K562 (cell line): ENCODE data around the gene C2CD2. TPM values are rescaled to one million over a fixed set of nuclear protein-coding genes. Genes with fewer than 3 reads are reported as not detected.

Experiments used
- ARHGAP35 ChIP-seq: fragments of 450-650 bp; IDR thresholded peaks from 2 replicates; pipeline ENCODE4 v1.6.1; 2018; ENCODE audit not compliant: partially characterized antibody
- CHD2 ChIP-seq: IDR thresholded peaks from 2 replicates; pipeline ENCODE4 v1.6.1; 2011; ENCODE audit warnings: low read depth, low read length
- COPS2 ChIP-seq: fragments of 450-650 bp; conservative IDR thresholded peaks from 2 replicates; pipeline ENCODE4 v1.6.1; 2016; ENCODE audit warnings: mild to moderate bottlenecking, moderate library complexity
- CREM ChIP-seq: IDR thresholded peaks from 2 replicates; pipeline ENCODE4 v1.6.1; 2014; ENCODE audit warnings: antibody characterized with exemption, low read depth
- DACH1 ChIP-seq: fragments of 450-650 bp; IDR thresholded peaks from 2 replicates; pipeline ENCODE4 v1.6.1; 2018; ENCODE audit not compliant: partially characterized antibody
- DIDO1 ChIP-seq: fragments of 450-650 bp; IDR thresholded peaks from 2 replicates; pipeline ENCODE4 v1.6.1; 2016; ENCODE audit warnings: low read depth, missing biosample characterization, missing genetic modification characterization
- FOXP4 ChIP-seq: sonication (generic); formaldehyde crosslinking; IDR thresholded peaks from 2 replicates; pipeline ENCODE4 v1.8.0; 2022; ENCODE audit warnings: mild to moderate bottlenecking, missing genetic modification reagents, borderline replicate concordance
- HCFC1 ChIP-seq: IDR thresholded peaks from 2 replicates; pipeline ENCODE4 v1.6.1; 2012; ENCODE audit warnings: low read depth, low read length, improper control_type of control experiment
- HMGXB4 ChIP-seq: sonication (generic); formaldehyde crosslinking; IDR thresholded peaks from 2 replicates; pipeline ENCODE4 v1.8.1; 2023; ENCODE audit warnings: mild to moderate bottlenecking, missing genetic modification reagents
- KAT7 ChIP-seq: sonication (generic); formaldehyde crosslinking; IDR thresholded peaks from 2 replicates; pipeline ENCODE4 v1.8.0; 2022; ENCODE audit warnings: missing genetic modification reagents, mild to moderate bottlenecking, borderline replicate concordance
- LCOR ChIP-seq: sonication (generic); formaldehyde crosslinking; IDR thresholded peaks from 2 replicates; pipeline ENCODE4 v1.8.0; 2022; ENCODE audit warnings: mild to moderate bottlenecking, missing genetic modification reagents
- MED1 ChIP-seq: sonication (generic); formaldehyde crosslinking; IDR thresholded peaks from 2 replicates; pipeline ENCODE4 v1.8.1; 2023; ENCODE audit warnings: missing genetic modification reagents, borderline replicate concordance
- MEF2D ChIP-seq: conservative IDR thresholded peaks from 2 replicates; pipeline ENCODE4 v1.6.1; 2016; ENCODE audit warnings: low read depth, missing genetic modification characterization, missing compliant biosample characterization
- NCOR1 ChIP-seq: fragments of 450-650 bp; IDR thresholded peaks from 2 replicates; pipeline ENCODE4 v1.6.1; 2016; ENCODE audit warnings: mild to moderate bottlenecking, moderate library complexity
- NFIX ChIP-seq: fragments of 250-450 bp; sonication (Bioruptor Pico); IDR thresholded peaks from 2 replicates; pipeline ENCODE4 v1.4.0; 2020; ENCODE audit warnings: low read depth, mild to moderate bottlenecking, moderate library complexity
- POLR2B ChIP-seq: fragments of 450-650 bp; IDR thresholded peaks from 2 replicates; pipeline ENCODE4 v1.6.1; 2018; ENCODE audit warnings: low read depth; ENCODE audit not compliant: partially characterized antibody
- SLC30A9 ChIP-seq: fragments of 250-450 bp; sonication (Bioruptor Pico); IDR thresholded peaks from 2 replicates; pipeline ENCODE4 v1.8.0; 2022; ENCODE audit warnings: mild to moderate bottlenecking, moderate library complexity
- STAG1 ChIP-seq: sonication (generic); formaldehyde crosslinking; IDR thresholded peaks from 2 replicates; pipeline ENCODE4 v1.5.0; 2020; ENCODE audit warnings: missing genetic modification reagents, borderline replicate concordance
- ZFP1 ChIP-seq: fragments of 450-650 bp; formaldehyde crosslinking; IDR thresholded peaks from 2 replicates; pipeline ENCODE4 v1.4.0; 2020; ENCODE audit warnings: mild to moderate bottlenecking, mixed read lengths
- ZNF57 ChIP-seq: fragments of 450-650 bp; formaldehyde crosslinking; IDR thresholded peaks from 2 replicates; pipeline ENCODE4 v1.4.0; 2020; ENCODE audit warnings: mild to moderate bottlenecking, moderate library complexity
- ZNF699 ChIP-seq: fragments of 250-450 bp; sonication (Bioruptor Pico); IDR thresholded peaks from 2 replicates; pipeline ENCODE4 v1.8.0; 2021; ENCODE audit warnings: mild to moderate bottlenecking, moderate library complexity; ENCODE audit not compliant: insufficient replicate concordance
- polyA plus RNA-seq, 8 experiments: library from polyadenylated mRNA; depleted of rRNA in 4 of 8; stranded (reverse) in 5 of 8; unstranded in 3 of 8; fragments of >200 nt; fragmentation: Nextera tagmentation in 2 of 8; fragmentation: Illumina TruSeq in 1 of 8; extraction: Ambion mirVana in 2 of 8; extraction: Trizol in 1 of 8; gene quantifications; 2 replicates each; pipeline versions ENCODE4 v1.2.1 to v1.2.3, GENCODE V29; 2011 to 2014; ENCODE audit warnings: inconsistent platforms in 1 of 8, missing spikeins in 1 of 8
- total RNA-seq, 7 experiments: library from RNA; depleted of rRNA in 6 of 7; stranded (reverse); fragments of >200 nt in 6 of 7; fragmentation: Illumina TruSeq in 2 of 7; extraction: Trizol in 2 of 7; gene quantifications; 2 replicates each; pipeline versions ENCODE4 v1.2.1 to v1.2.3, GENCODE V29; 2011 to 2021; ENCODE audit warnings: low replicate concordance in 1 of 7
- TF ChIP-seq, protein P1 (sequence below): fragments of 250-450 bp; sonication (Bioruptor Pico); IDR thresholded peaks from 2 replicates; pipeline ENCODE4 v1.4.0; 2020; ENCODE audit warnings: mild to moderate bottlenecking, moderate library complexity
- TF ChIP-seq, protein P2 (sequence below): IDR thresholded peaks from 2 replicates; pipeline ENCODE4 v1.6.1; 2014; ENCODE audit warnings: antibody characterized with exemption

The C2CD2 gene
- total and polyA plus RNA-seq, 9 of the 15 experiments (the other 6 are each of a cell fraction or from before 2014, with no cell fraction given) = 1.3 to 21.6 (median 12.1) TPM

DNA sequence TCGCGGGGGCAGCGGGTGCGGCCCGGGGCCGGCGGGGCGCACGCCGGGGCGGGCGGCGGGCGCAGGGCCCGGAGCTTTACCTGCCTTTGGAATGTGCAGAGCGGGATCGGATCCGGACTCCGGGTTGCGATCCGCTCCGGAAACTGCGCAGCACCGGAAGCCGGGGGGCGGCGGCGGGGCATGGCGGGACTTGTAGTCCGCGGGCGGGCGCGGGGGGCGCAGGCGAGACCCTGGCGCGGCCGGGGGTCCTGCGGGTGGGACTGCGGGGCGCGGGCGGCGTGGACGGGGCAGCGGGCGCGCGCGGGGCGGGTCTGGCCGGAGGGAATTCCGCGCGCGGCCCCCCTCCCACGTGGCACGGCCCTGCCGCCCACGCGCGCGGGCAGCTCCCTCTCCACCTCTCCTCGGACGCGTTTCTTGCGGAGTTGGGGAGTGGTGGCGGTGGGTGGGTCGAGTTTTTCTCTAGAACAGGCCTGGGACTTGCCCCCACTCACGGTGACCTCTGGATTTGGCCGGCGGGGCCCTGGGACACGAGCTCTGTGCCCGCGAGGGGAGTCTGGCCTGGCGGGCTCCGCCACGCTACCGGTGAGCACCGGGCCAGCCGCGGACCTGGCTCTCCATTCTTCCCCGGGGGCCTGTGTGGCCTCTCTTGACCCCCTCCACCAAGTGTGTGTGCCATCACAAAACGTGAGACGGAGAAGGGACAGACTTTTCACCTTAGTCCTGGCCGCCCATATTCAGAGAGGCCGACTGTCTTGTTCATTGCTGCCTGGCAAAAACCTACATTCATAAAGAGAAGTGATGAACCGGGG lies 74.4 kb downstream of the C2CD2 start, which contains the start of gene PRDM15 (continued):
- TF ChIP-seq NFIX (CRISPR knock-in tag) (no peak), FOXP4 (CRISPR knock-in tag) (no peak), ARHGAP35 (no peak), POLR2B (peak; percentile 43), STAG1 (peak; percentile 60), HMGXB4 (CRISPR knock-in tag) (no peak; the same call in 1 of the 2 replicates), DIDO1 (tag) (no peak), COPS2 (no peak), DACH1 (no peak), MED1 (CRISPR knock-in tag) (no peak), ZFP1 (no peak), CREM (peak; percentile 57), SLC30A9 (CRISPR knock-in tag) (no peak), HCFC1 (peak; percentile 80), KAT7 (CRISPR knock-in tag) (no peak), CHD2 (no peak), NCOR1 (no peak), ZNF699 (CRISPR knock-in tag) (no peak), LCOR (CRISPR knock-in tag) (no peak), ZNF57 (CRISPR knock-in tag) (no peak), MEF2D (tag) (no peak)
- TF ChIP-seq, protein P1, sequence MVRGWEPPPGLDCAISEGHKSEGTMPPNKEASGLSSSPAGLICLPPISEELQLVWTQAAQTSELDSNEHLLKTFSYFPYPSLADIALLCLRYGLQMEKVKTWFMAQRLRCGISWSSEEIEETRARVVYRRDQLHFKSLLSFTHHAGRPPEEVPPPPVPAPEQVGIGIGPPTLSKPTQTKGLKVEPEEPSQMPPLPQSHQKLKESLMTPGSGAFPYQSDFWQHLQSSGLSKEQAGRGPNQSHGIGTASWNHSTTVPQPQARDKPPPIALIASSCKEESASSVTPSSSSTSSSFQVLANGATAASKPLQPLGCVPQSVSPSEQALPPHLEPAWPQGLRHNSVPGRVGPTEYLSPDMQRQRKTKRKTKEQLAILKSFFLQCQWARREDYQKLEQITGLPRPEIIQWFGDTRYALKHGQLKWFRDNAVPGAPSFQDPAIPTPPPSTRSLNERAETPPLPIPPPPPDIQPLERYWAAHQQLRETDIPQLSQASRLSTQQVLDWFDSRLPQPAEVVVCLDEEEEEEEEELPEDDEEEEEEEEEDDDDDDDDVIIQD (CRISPR knock-in tag) = no peak
- TF ChIP-seq, protein P2, sequence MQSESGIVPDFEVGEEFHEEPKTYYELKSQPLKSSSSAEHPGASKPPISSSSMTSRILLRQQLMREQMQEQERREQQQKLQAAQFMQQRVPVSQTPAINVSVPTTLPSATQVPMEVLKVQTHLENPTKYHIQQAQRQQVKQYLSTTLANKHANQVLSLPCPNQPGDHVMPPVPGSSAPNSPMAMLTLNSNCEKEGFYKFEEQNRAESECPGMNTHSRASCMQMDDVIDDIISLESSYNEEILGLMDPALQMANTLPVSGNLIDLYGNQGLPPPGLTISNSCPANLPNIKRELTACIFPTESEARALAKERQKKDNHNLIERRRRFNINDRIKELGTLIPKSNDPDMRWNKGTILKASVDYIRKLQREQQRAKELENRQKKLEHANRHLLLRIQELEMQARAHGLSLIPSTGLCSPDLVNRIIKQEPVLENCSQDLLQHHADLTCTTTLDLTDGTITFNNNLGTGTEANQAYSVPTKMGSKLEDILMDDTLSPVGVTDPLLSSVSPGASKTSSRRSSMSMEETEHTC = no peak
